T-helper 2 cell (primary cell): ENCODE data around the gene EGFL7.
A peak's percentile ranks its signal among the peaks of the same experiment; 100 is the strongest.

ENCODE experiments used
- DNase-seq, 5 experiments: peaks; one replicate each; pipeline versions ENCODE4 v3.0.0 to v3.0.0-alpha.2; 2012 to 2022

EGFL7 gene

GRCh38 chr9:136688274-136689107 is 25.8 kb downstream of the EGFL7 start:
- no peak for DNase-seq

- no peak for DNase-seq
Measured at GRCh38 chr9:136689108-136689460, 26.4 kb downstream of the EGFL7 start.

- DNase-seq: no peak
Measured at GRCh38 chr9:136690104-136690805, 27.5 kb downstream of the EGFL7 start.

- no peak for DNase-seq
Measured at GRCh38 chr9:136690806-136691261, 28.1 kb downstream of the EGFL7 start.

GRCh38 chr9:136691316-136692184 is 28.8 kb downstream of the EGFL7 start:
- DNase-seq: no peak

- DNase-seq: no peak
Measured at GRCh38 chr9:136692185-136693134, 29.7 kb downstream of the EGFL7 start.

- DNase-seq: no peak
Measured at GRCh38 chr9:136693135-136693489, 30.4 kb downstream of the EGFL7 start.

GRCh38 chr9:136693490-136694162 is 30.9 kb downstream of the EGFL7 start:
- DNase-seq: no peak

GRCh38 chr9:136694163-136694871 is 31.6 kb downstream of the EGFL7 start:
- DNase-seq: no peak

- DNase-seq: no peak
Measured at GRCh38 chr9:136694872-136695247, 32.1 kb downstream of the EGFL7 start.

- DNase-seq: no peak
Measured at GRCh38 chr9:136695435-136695895, 32.7 kb downstream of the EGFL7 start.

- no peak for DNase-seq
Measured at GRCh38 chr9:136695955-136696354, 33.2 kb downstream of the EGFL7 start.

- no peak for DNase-seq
Measured at GRCh38 chr9:136696502-136696901, 33.8 kb downstream of the EGFL7 start.

GRCh38 chr9:136697146-136697820 is 34.6 kb downstream of the EGFL7 start:
- DNase-seq: peak in 1 of 5 experiments; percentile 36

- DNase-seq: no peak
Measured at GRCh38 chr9:136697821-136698526, 35.3 kb downstream of the EGFL7 start.

- DNase-seq: no peak
Measured at GRCh38 chr9:136698635-136699246, 36.0 kb downstream of the EGFL7 start.

GRCh38 chr9:136700304-136700703 is 37.6 kb downstream of the EGFL7 start:
- DNase-seq: no peak

GRCh38 chr9:136700959-136701667 is 38.4 kb downstream of the EGFL7 start:
- peak in 3 of 5 experiments; percentile 57 to 83 (median 66) for DNase-seq
